SK-N-SH (cell line): ENCODE results near the gene ATAD1. TPM values are rescaled to one million over a fixed set of nuclear protein-coding genes. Genes with fewer than 3 reads are reported as not detected.

ENCODE experiments used
- CTCF ChIA-PET: fragments of 300-600, 350-600 bp; formaldehyde crosslinking; extraction: SDS; loops from one replicate; lab custom pipeline; 2021; lab: Yijun Ruan, JAX
- POLR2A ChIA-PET: fragments of 350-600 bp; sonication (Branson Sonifier 250); formaldehyde crosslinking; extraction: SDS; loops from one replicate; lab custom pipeline; 2020; ENCODE audit warnings: antibody characterized with exemption, inconsistent platforms; lab: Yijun Ruan, JAX
- DNase-seq: peaks from one replicate; pipeline ENCODE4 v3.0.0; 2012
- H2AFZ ChIP-seq: fragments of 200-600 bp; sonication (generic); 2 replicates; pipeline ENCODE4 v1.8.1; 2016; ENCODE audit warnings: antibody characterized with exemption, mild to moderate bottlenecking, low read depth
- H3F3A ChIP-seq: fragments of 200-600 bp; sonication (generic); replicated peaks from 2 replicates; pipeline ENCODE3; 2016; ENCODE audit warnings: antibody characterized with exemption, mild to moderate bottlenecking; ENCODE audit not compliant: insufficient read depth
- H3K27ac ChIP-seq, 2 experiments: fragments of 200-500 bp in 1 of 2; fragments of 200-600 bp in 1 of 2; sonication (Bioruptor generic) in 1 of 2; sonication (generic), shearing (Covaris generic) in 1 of 2; 2 replicates each; pipeline versions ENCODE4 v1.5.1 to v1.6.1; 2014 to 2016; ENCODE audit warnings: low read depth in 2 of 2, inconsistent platforms in 1 of 2, low read length in 1 of 2, mild to moderate bottlenecking in 1 of 2, mixed read lengths in 1 of 2
- H3K27me3 ChIP-seq: fragments of 200-600 bp; sonication (generic), shearing (Covaris generic); 2 replicates; pipeline ENCODE4 v1.6.1; 2016; ENCODE audit warnings: mixed run types; ENCODE audit not compliant: insufficient read depth
- H3K36me3 ChIP-seq, 2 experiments: fragments of 200-500 bp in 1 of 2; fragments of 200-600 bp in 1 of 2; sonication (Bioruptor generic) in 1 of 2; sonication (generic) in 1 of 2; replicated peaks in 1 of 2; 2 replicates each; pipeline versions ENCODE3 to v1.5.1; 2014 to 2016; ENCODE audit warnings: low read length in 1 of 2, mild to moderate bottlenecking in 1 of 2; ENCODE audit not compliant: insufficient read depth in 2 of 2, control insufficient read depth in 1 of 2
- H3K4me1 ChIP-seq, 2 experiments: fragments of 200-500 bp in 1 of 2; fragments of 200-600 bp in 1 of 2; sonication (Bioruptor generic) in 1 of 2; sonication (generic), shearing (Covaris generic) in 1 of 2; 2 replicates each; pipeline versions ENCODE4 v1.5.1 to v1.6.1; 2014 to 2016; ENCODE audit warnings: low read depth in 1 of 2, low read length in 1 of 2, mixed run types in 1 of 2; ENCODE audit not compliant: insufficient read depth in 2 of 2, control insufficient read depth in 1 of 2
- H3K4me2 ChIP-seq: fragments of 200-600 bp; sonication (generic), shearing (Covaris generic); 2 replicates; pipeline ENCODE4 v1.6.1; 2017; ENCODE audit warnings: mixed run types
- H3K4me3 ChIP-seq, 2 experiments: fragments of 200-500 bp in 1 of 2; fragments of 200-600 bp in 1 of 2; sonication (Bioruptor generic) in 1 of 2; sonication (generic), shearing (Covaris generic) in 1 of 2; 2 replicates each; pipeline versions ENCODE4 v1.5.1 to v1.8.1; 2014 to 2016; ENCODE audit warnings: low read depth in 2 of 2, inconsistent platforms in 1 of 2, low read length in 1 of 2, mild to moderate bottlenecking in 1 of 2, mixed read lengths in 1 of 2, moderate library complexity in 1 of 2
- H3K79me2 ChIP-seq: fragments of 200-600 bp; sonication (generic); 2 replicates; pipeline ENCODE4 v1.8.1; 2017; ENCODE audit warnings: mild to moderate bottlenecking; ENCODE audit not compliant: insufficient read depth
- H3K9ac ChIP-seq: fragments of 200-600 bp; sonication (generic); 2 replicates; pipeline ENCODE4 v1.6.1; 2017; ENCODE audit warnings: mixed run types
- H3K9me2 ChIP-seq: fragments of 200-600 bp; sonication (generic); 2 replicates; pipeline ENCODE4 v1.6.1; 2017; ENCODE audit warnings: mixed run types
- H3K9me3 ChIP-seq: fragments of 200-600 bp; sonication (generic); 2 replicates; pipeline ENCODE4 v1.6.1; 2017; ENCODE audit warnings: mixed run types, mild to moderate bottlenecking, moderate library complexity
- H4K20me1 ChIP-seq: fragments of 200-600 bp; sonication (generic); 2 replicates; pipeline ENCODE4 v1.6.1; 2017; ENCODE audit warnings: mild to moderate bottlenecking, mixed run types; ENCODE audit not compliant: insufficient read depth
- CHD2 ChIP-seq: fragments of 150-350 bp; IDR thresholded peaks from 2 replicates; pipeline ENCODE4 v1.6.1; 2018; ENCODE audit warnings: low read length; ENCODE audit not compliant: partially characterized antibody
- EP300 ChIP-seq, 2 experiments: IDR thresholded peaks; 2 replicates each; pipeline versions ENCODE4 v1.4.0 to v1.6.1; 2012; ENCODE audit warnings: borderline replicate concordance in 1 of 2, low read depth in 1 of 2, low read length in 1 of 2
- FOSL2 ChIP-seq: IDR thresholded peaks from 2 replicates; pipeline ENCODE4 v1.4.0; 2012; ENCODE audit warnings: low read depth, mild to moderate bottlenecking, moderate library complexity, borderline replicate concordance
- FOXJ3 ChIP-seq: sonication (generic); formaldehyde crosslinking; IDR thresholded peaks from 2 replicates; pipeline ENCODE4 v1.5.1; 2020; ENCODE audit warnings: mild to moderate bottlenecking, missing genetic modification reagents
- FOXM1 ChIP-seq: IDR thresholded peaks from 2 replicates; pipeline ENCODE4 v1.4.0; 2012; ENCODE audit warnings: low read depth, mild to moderate bottlenecking
- GATA2 ChIP-seq: sonication (generic); formaldehyde crosslinking; IDR thresholded peaks from 2 replicates; pipeline ENCODE4 v1.5.0; 2020; ENCODE audit warnings: mild to moderate bottlenecking, missing genetic modification reagents
- IRF3 ChIP-seq: fragments of 150-350 bp; IDR thresholded peaks from 2 replicates; pipeline ENCODE4 v1.6.1; 2016; ENCODE audit warnings: mild to moderate bottlenecking, low read depth, low read length
- JUND ChIP-seq: IDR thresholded peaks from 2 replicates; pipeline ENCODE4 v1.4.0; 2012
- PBX3 ChIP-seq: IDR thresholded peaks from 2 replicates; pipeline ENCODE4; 2012
- POLR2AphosphoS5 ChIP-seq: IDR thresholded peaks from 2 replicates; pipeline ENCODE4 v1.6.1; 2012; ENCODE audit warnings: low read depth, low read length
- RAD21 ChIP-seq: IDR thresholded peaks from 2 replicates; pipeline ENCODE4 v1.6.1; 2012; ENCODE audit warnings: mild to moderate bottlenecking, low read length
- RCOR1 ChIP-seq: fragments of 150-350 bp; IDR thresholded peaks from 2 replicates; pipeline ENCODE4 v1.6.1; 2017; ENCODE audit warnings: antibody characterized with exemption, low read length
- RXRA ChIP-seq: IDR thresholded peaks from 2 replicates; pipeline ENCODE4 v1.4.0; 2012; ENCODE audit warnings: low read depth, mild to moderate bottlenecking, borderline replicate concordance
- SMC3 ChIP-seq: IDR thresholded peaks from 2 replicates; pipeline ENCODE4 v1.6.1; 2012; ENCODE audit warnings: low read depth, low read length, improper control_type of control experiment
- TEAD4 ChIP-seq: IDR thresholded peaks from 2 replicates; pipeline ENCODE4 v1.4.0; 2012; ENCODE audit warnings: mild to moderate bottlenecking, borderline replicate concordance; ENCODE audit not compliant: insufficient read depth
- USF1 ChIP-seq: IDR thresholded peaks from 2 replicates; pipeline ENCODE4 v1.4.0; 2012; ENCODE audit warnings: low read depth, borderline replicate concordance
- YY1 ChIP-seq: IDR thresholded peaks from 2 replicates; pipeline ENCODE4 v1.4.0; 2012; ENCODE audit warnings: low read depth, mild to moderate bottlenecking
- WGBS: methylation state at CpG from one replicate; pipeline ENCODE4 v1.1.6; 2017; ENCODE audit warnings: low lambda C conversion rate; 5-methylcytosine and 5-hydroxymethylcytosine counted together
- polyA plus RNA-seq, 3 experiments: library from polyadenylated mRNA; depleted of rRNA; stranded (reverse); fragments of >200 nt; gene quantifications; 2 replicates each; pipeline ENCODE4 v1.2.3, GENCODE V29; 2012

Gene ATAD1
- polyA plus RNA-seq, 1 of the 3 experiments (the other 2 are of a cell fraction), result 13.5 TPM

- H3K9ac ChIP-seq, result no peak overlapping the region
- H2AFZ ChIP-seq, result no peak overlapping the region
- WGBS, result 33% methylated on average over 2 of the region's 2 CpGs
- no peak overlapping the region for H3K4me2 ChIP-seq
- H4K20me1 ChIP-seq, result no peaks in the 10 kb centered on the region
- H3K4me3 ChIP-seq, result no peak overlapping the region
- peak overlapping the region in 1 of 2 experiments; percentile 53; a peak in 3 of 4 replicates for H3K27ac ChIP-seq
- no peaks in the 10 kb centered on the region for H3K27me3 ChIP-seq
- no peaks in the 10 kb centered on the region for H3K9me3 ChIP-seq
- POLR2A ChIA-PET, result no interaction called here
- peaks cover 42% of the 10 kb centered on the region for H3F3A ChIP-seq
- TF ChIP-seq JUND (peak; percentile 46; the same call in 1 of the 2 replicates), EP300 (IDR thresholded peaks at IDR 0.05; ENCODE audit: borderline replicate concordance in 1 of 2, low read depth in 1 of 2, low read length in 1 of 2) (no peak), FOSL2 (peak; percentile 57; the same call in 1 of the 2 replicates)
- H3K36me3 ChIP-seq, result peaks cover 43 to 65% of the 10 kb centered on the region in 2 experiments
- no peak for DNase-seq
- H3K79me2 ChIP-seq, result no peaks in the 10 kb centered on the region
- peaks cover 8 to 15% of the 10 kb centered on the region in 2 experiments; a peak in 3 of 4 replicates for H3K4me1 ChIP-seq
- CTCF ChIA-PET, result no interaction called here
- no peaks in the 10 kb centered on the region for H3K9me2 ChIP-seq
Observed at GRCh38 chr10:87752566-87752965, 65.5 kb downstream of the ATAD1 start.

- Histone ChIP-seq H3K9me2 (no peaks in the 10 kb centered on the region), H3K27ac (peak overlapping the region; percentile 55 to 65; a peak in 3 of 4 replicates), H3K36me3 (peaks cover 30 to 65% of the 10 kb centered on the region in 2 experiments), H3K79me2 (no peaks in the 10 kb centered on the region), H4K20me1 (no peaks in the 10 kb centered on the region), H3K4me1 (peaks cover 8 to 15% of the 10 kb centered on the region in 2 experiments; a peak in 3 of 4 replicates), H2AFZ (no peak overlapping the region), H3K27me3 (no peaks in the 10 kb centered on the region), H3K4me2 (no peak overlapping the region), H3K9me3 (no peaks in the 10 kb centered on the region), H3K9ac (no peak overlapping the region), H3F3A (peaks cover 46% of the 10 kb centered on the region), H3K4me3 (no peak overlapping the region)
- 71% methylated on average over 2 of the region's 2 CpGs for WGBS
- ChIA-PET CTCF (interaction anchor here (0.8 to 1.2 kb wide), 4 partner anchors 10 to 93 kb away, joined by 3 to 4 read pairs (median 3); no protein-coding TSS in a partner anchor), POLR2A (interaction anchor here (0.6 kb wide), 1 partner anchor 13 kb away, joined by 4 read pairs; no protein-coding TSS in a partner anchor)
- no peak for TF ChIP-seq USF1
- peak; percentile 89 for TF ChIP-seq GATA2
- peak; percentile 48 for TF ChIP-seq CHD2
- 0 out of 2 replicates have a peak, but pooled peaks have one; percentile 33 for TF ChIP-seq RCOR1
- peak in 1 of 2 experiments; percentile 72; a peak in 2 of 4 replicates for TF ChIP-seq EP300 (IDR thresholded peaks at IDR 0.05; ENCODE audit: borderline replicate concordance in 1 of 2, low read depth in 1 of 2, low read length in 1 of 2)
- no peak for TF ChIP-seq PBX3
- DNase-seq, result peak; percentile 24
Observed at GRCh38 chr10:87751274-87751673, 66.8 kb downstream of the ATAD1 start.

- Histone ChIP-seq H3K36me3 (peaks cover 26 to 65% of the 10 kb centered on the region in 2 experiments), H4K20me1 (no peaks in the 10 kb centered on the region), H3K4me1 (peaks cover 8 to 15% of the 10 kb centered on the region in 2 experiments; a peak in 3 of 4 replicates), H3K79me2 (no peaks in the 10 kb centered on the region), H2AFZ (no peak overlapping the region), H3K9me2 (no peaks in the 10 kb centered on the region), H3K27ac (peak overlapping the region; percentile 53 to 55), H3K9ac (no peak overlapping the region), H3K27me3 (no peaks in the 10 kb centered on the region), H3K4me3 (no peak overlapping the region), H3K4me2 (no peak overlapping the region), H3F3A (peaks cover 47% of the 10 kb centered on the region), H3K9me3 (no peaks in the 10 kb centered on the region)
- DNase-seq, result no peak
- POLR2A ChIA-PET, result no interaction called here
- CTCF ChIA-PET, result interaction anchor here (0.9 to 1.2 kb wide), 5 partner anchors 16 to 92 kb away, joined by 3 to 4 read pairs (median 3); no protein-coding TSS in a partner anchor
- TF ChIP-seq CHD2 (no peak), FOXM1 (no peak), FOXJ3 (CRISPR knock-in tag) (no peak), TEAD4 (no peak), PBX3 (no peak), RAD21 (no peak), IRF3 (no peak), POLR2AphosphoS5 (no peak), SMC3 (no peak), YY1 (no peak), FOSL2 (no peak), JUND (no peak), EP300 (IDR thresholded peaks at IDR 0.05; ENCODE audit: borderline replicate concordance in 1 of 2, low read depth in 1 of 2, low read length in 1 of 2) (no peak), RXRA (no peak)
Observed at GRCh38 chr10:87750817-87751216, 67.2 kb downstream of the ATAD1 start.
